H1 (cell line): ENCODE measurements around the gene ANKRD50. TPM values are rescaled to one million over a fixed set of nuclear protein-coding genes. Genes with fewer than 3 reads are reported as not detected.

Source experiments
- CTCF ChIA-PET: fragments of 300-600 bp; sonication (Branson Sonifier 250); formaldehyde crosslinking; loops from one replicate; lab custom pipeline; 2021; ENCODE audit not compliant: partially characterized antibody; lab: Charles Lee
- POLR2A ChIA-PET: fragments of 300-600 bp; sonication (Branson Sonifier 250); formaldehyde crosslinking; loops from one replicate; lab custom pipeline; 2021; ENCODE audit warnings: inconsistent platforms; ENCODE audit not compliant: partially characterized antibody; lab: Charles Lee
- DNase-seq, 2 experiments: peaks; one replicate each; pipeline versions ENCODE4 v3.0.0 to v3.0.0-alpha.2; 2010 to 2022; ENCODE audit warnings: low spot score in 2 of 2, low read depth in 1 of 2, mixed read lengths in 1 of 2
- FAIRE-seq: peaks from 2 replicates; lab custom pipeline; 2011; peaks lifted over from hg19 to GRCh38; lab: Jason Lieb, UNC
- H2AFZ ChIP-seq: 2 replicates; pipeline ENCODE4 v1.8.1; 2012; ENCODE audit warnings: low read length, inconsistent platforms
- H2AK5ac ChIP-seq: 2 replicates; pipeline ENCODE4 v1.6.1; 2013; ENCODE audit warnings: low read depth, low read length
- H2BK120ac ChIP-seq: replicated peaks from 2 replicates; pipeline ENCODE3; 2013; ENCODE audit warnings: low read depth, low read length, inconsistent platforms
- H2BK12ac ChIP-seq: 2 replicates; pipeline ENCODE4 v1.6.1; 2013; ENCODE audit warnings: low read depth, low read length
- H2BK15ac ChIP-seq: 2 replicates; pipeline ENCODE4 v1.6.1; 2013; ENCODE audit warnings: low read length
- H2BK20ac ChIP-seq: 2 replicates; pipeline ENCODE4 v1.6.1; 2013; ENCODE audit warnings: low read length
- H2BK5ac ChIP-seq: 2 replicates; pipeline ENCODE4 v1.6.1; 2013; ENCODE audit warnings: low read depth, low read length
- H3K14ac ChIP-seq: 2 replicates; pipeline ENCODE4 v1.6.1; 2013; ENCODE audit warnings: inconsistent platforms; ENCODE audit not compliant: insufficient read length
- H3K18ac ChIP-seq: 2 replicates; pipeline ENCODE4 v1.6.1; 2013; ENCODE audit warnings: low read length; ENCODE audit errors: extremely low read depth
- H3K23ac ChIP-seq: 2 replicates; pipeline ENCODE4 v1.6.1; 2013; ENCODE audit warnings: inconsistent platforms; ENCODE audit not compliant: insufficient read length
- H3K23me2 ChIP-seq: 2 replicates; pipeline ENCODE4 v1.6.1; 2013; ENCODE audit warnings: low read depth, low read length
- H3K27ac ChIP-seq: 2 replicates; pipeline ENCODE4 v1.6.1; 2011; ENCODE audit warnings: low read depth, low read length, inconsistent platforms
- H3K27me3 ChIP-seq, 4 experiments: replicated peaks in 1 of 4; 1 replicate in 1 of 4; 2 replicates in 3 of 4; pipeline versions ENCODE4 v1.6.1 to v1.8.1; 2011 to 2013; ENCODE audit warnings: low read length in 3 of 4, mild to moderate bottlenecking in 3 of 4, inconsistent platforms in 2 of 4, mixed read lengths in 2 of 4, moderate library complexity in 1 of 4; ENCODE audit not compliant: control insufficient read depth in 3 of 4, insufficient read depth in 3 of 4; ENCODE audit errors: extremely low read depth in 1 of 4
- H3K36me3 ChIP-seq, 4 experiments: 2 replicates each; pipeline versions ENCODE4 v1.6.1 to v1.8.1; 2011 to 2013; ENCODE audit warnings: mild to moderate bottlenecking in 4 of 4, low read length in 3 of 4, moderate library complexity in 2 of 4, control low read depth in 1 of 4, inconsistent platforms in 1 of 4; ENCODE audit not compliant: insufficient read depth in 4 of 4, control insufficient read depth in 2 of 4
- H3K4ac ChIP-seq: replicated peaks from 2 replicates; pipeline ENCODE3; 2013; ENCODE audit warnings: low read length, low read depth, mixed read lengths, inconsistent platforms; ENCODE audit not compliant: insufficient read length
- H3K4me1 ChIP-seq, 4 experiments: replicated peaks in 1 of 4; 1 replicate in 1 of 4; 2 replicates in 3 of 4; pipeline versions ENCODE4 v1.6.1 to v1.8.1; 2011 to 2013; ENCODE audit warnings: low read length in 3 of 4, inconsistent platforms in 2 of 4, mixed read lengths in 1 of 4; ENCODE audit not compliant: insufficient read depth in 4 of 4, control insufficient read depth in 3 of 4
- H3K4me2 ChIP-seq, 2 experiments: 2 replicates each; pipeline versions ENCODE4 v1.6.1 to v1.8.1; 2011 to 2013; ENCODE audit warnings: low read depth in 2 of 2, low read length in 2 of 2, control low read depth in 1 of 2, inconsistent platforms in 1 of 2, mild to moderate bottlenecking in 1 of 2; ENCODE audit not compliant: insufficient read depth in 1 of 2
- H3K4me3 ChIP-seq, 4 experiments: fragments of 200-600, 300-600 bp in 1 of 4; sonication (generic), shearing (Covaris generic), sonication (Bioruptor Twin) in 1 of 4; 2 replicates each; pipeline versions ENCODE4 v1.5.1 to v1.8.1; 2011 to 2016; ENCODE audit warnings: low read length in 4 of 4, low read depth in 3 of 4, control low read depth in 2 of 4, inconsistent platforms in 2 of 4, mild to moderate bottlenecking in 2 of 4, mixed read lengths in 1 of 4, moderate library complexity in 1 of 4; ENCODE audit not compliant: insufficient read depth in 2 of 4; ENCODE audit errors: extremely low read depth in 1 of 4
- H3K56ac ChIP-seq: replicated peaks from 2 replicates; pipeline ENCODE3; 2013; ENCODE audit warnings: low read depth, mild to moderate bottlenecking, mixed read lengths, low read length, inconsistent platforms; ENCODE audit not compliant: insufficient read length
- H3K79me1 ChIP-seq: 2 replicates; pipeline ENCODE4 v1.6.1; 2013; ENCODE audit warnings: low read depth, low read length, control low read depth
- H3K79me2 ChIP-seq, 2 experiments: 2 replicates each; pipeline versions ENCODE4 v1.6.1 to v1.8.1; 2012 to 2013; ENCODE audit warnings: low read length in 2 of 2, mild to moderate bottlenecking in 2 of 2, inconsistent platforms in 1 of 2; ENCODE audit not compliant: insufficient read depth in 2 of 2, control insufficient read depth in 1 of 2
- H3K9ac ChIP-seq, 4 experiments: replicated peaks in 1 of 4; 1 replicate in 1 of 4; 2 replicates in 3 of 4; pipeline versions ENCODE4 v1.6.1 to v1.8.1; 2011 to 2013; ENCODE audit warnings: low read depth in 3 of 4, low read length in 3 of 4, control low read depth in 2 of 4, mild to moderate bottlenecking in 2 of 4, moderate library complexity in 2 of 4, inconsistent platforms in 1 of 4; ENCODE audit errors: extremely low read depth in 1 of 4
- H3K9me3 ChIP-seq, 2 experiments: 2 replicates each; pipeline versions ENCODE4 v1.6.1 to v1.8.1; 2012 to 2013; ENCODE audit warnings: mild to moderate bottlenecking in 2 of 2, moderate library complexity in 2 of 2, control low read depth in 1 of 2, inconsistent platforms in 1 of 2, low read depth in 1 of 2, low read length in 1 of 2, mixed read lengths in 1 of 2; ENCODE audit not compliant: insufficient read depth in 2 of 2
- H4K20me1 ChIP-seq, 2 experiments: replicated peaks in 1 of 2; 2 replicates each; pipeline versions ENCODE3 to v1.8.1; 2011 to 2013; ENCODE audit warnings: inconsistent platforms in 2 of 2, low read length in 2 of 2, mild to moderate bottlenecking in 1 of 2; ENCODE audit not compliant: insufficient read depth in 2 of 2, control insufficient read depth in 1 of 2
- H4K5ac ChIP-seq: 2 replicates; pipeline ENCODE4 v1.6.1; 2013; ENCODE audit warnings: low read length, low read depth, mixed read lengths, inconsistent platforms; ENCODE audit not compliant: insufficient read length
- H4K8ac ChIP-seq: 2 replicates; pipeline ENCODE4 v1.8.0; 2013; ENCODE audit warnings: mild to moderate bottlenecking, moderate library complexity, low read length, inconsistent platforms; ENCODE audit not compliant: insufficient read depth; ENCODE audit errors: extremely low read depth
- H4K91ac ChIP-seq: replicated peaks from 2 replicates; pipeline ENCODE3; 2013; ENCODE audit warnings: low read length, mixed read lengths, inconsistent platforms; ENCODE audit not compliant: insufficient read length
- KDM4A ChIP-seq: IDR thresholded peaks from one replicate; pipeline ENCODE4 v1.7.1; 2012; ENCODE audit warnings: low read depth, mild to moderate bottlenecking, moderate library complexity, low read length, inconsistent platforms; ENCODE audit not compliant: severe bottlenecking
- TEAD4 ChIP-seq: IDR thresholded peaks from 2 replicates; pipeline ENCODE4 v1.6.1; 2012; ENCODE audit warnings: low read depth, low read length, inconsistent platforms, mixed read lengths
- ZNF274 ChIP-seq: IDR thresholded peaks from 2 replicates; pipeline ENCODE4 v1.7.0; 2012; ENCODE audit warnings: low read length, borderline replicate concordance; ENCODE audit errors: extremely low read depth
- WGBS, 2 experiments: shearing (Covaris generic) in 1 of 2; methylation state at CpG; one replicate each; pipeline versions ENCODE4 v1.1.6 to v1.1.7; 2013 to 2015; ENCODE audit warnings: low lambda C conversion rate in 2 of 2, mixed read lengths in 2 of 2, inconsistent platforms in 1 of 2, low coverage in 1 of 2, missing lambda C conversion rate in 1 of 2; ENCODE audit not compliant: insufficient replicate concordance in 2 of 2, insufficient coverage in 1 of 2, insufficient read length in 1 of 2; ENCODE audit errors: extremely low coverage in 1 of 2, missing lambda C conversion rate in 1 of 2; 5-methylcytosine and 5-hydroxymethylcytosine counted together
- polyA plus RNA-seq, 7 experiments: library from polyadenylated mRNA; depleted of rRNA in 3 of 7; stranded (reverse) in 5 of 7; unstranded in 2 of 7; fragments of >200 nt in 5 of 7; fragments of 200-250 nt in 2 of 7; gene quantifications; 1 replicate in 5 of 7; 2 replicates in 1 of 7; 4 replicates in 1 of 7; pipeline versions ENCODE4 v1.2.1 to v1.2.3, GENCODE V29; 2011 to 2013; ENCODE audit warnings: missing spikeins in 2 of 7, mixed read lengths in 2 of 7
- total RNA-seq: library from RNA; stranded (reverse); fragmentation: NEBNext Ultra II Directional; extraction: Animal tissue kit (Norgen Biotek cat#: 25700); gene quantifications from 2 replicates; pipeline ENCODE4 v1.2.1, GENCODE V29; 2021
- TF ChIP-seq, protein P1 (sequence below): IDR thresholded peaks from 2 replicates; pipeline ENCODE4 v1.6.1; 2012; ENCODE audit warnings: inconsistent platforms

The ANKRD50 gene
- total and polyA plus RNA-seq, 2 of the 8 experiments (the other 6 are each of a cell fraction or from before 2014, with no cell fraction given) = 8.5 to 25.0 TPM

DNA sequence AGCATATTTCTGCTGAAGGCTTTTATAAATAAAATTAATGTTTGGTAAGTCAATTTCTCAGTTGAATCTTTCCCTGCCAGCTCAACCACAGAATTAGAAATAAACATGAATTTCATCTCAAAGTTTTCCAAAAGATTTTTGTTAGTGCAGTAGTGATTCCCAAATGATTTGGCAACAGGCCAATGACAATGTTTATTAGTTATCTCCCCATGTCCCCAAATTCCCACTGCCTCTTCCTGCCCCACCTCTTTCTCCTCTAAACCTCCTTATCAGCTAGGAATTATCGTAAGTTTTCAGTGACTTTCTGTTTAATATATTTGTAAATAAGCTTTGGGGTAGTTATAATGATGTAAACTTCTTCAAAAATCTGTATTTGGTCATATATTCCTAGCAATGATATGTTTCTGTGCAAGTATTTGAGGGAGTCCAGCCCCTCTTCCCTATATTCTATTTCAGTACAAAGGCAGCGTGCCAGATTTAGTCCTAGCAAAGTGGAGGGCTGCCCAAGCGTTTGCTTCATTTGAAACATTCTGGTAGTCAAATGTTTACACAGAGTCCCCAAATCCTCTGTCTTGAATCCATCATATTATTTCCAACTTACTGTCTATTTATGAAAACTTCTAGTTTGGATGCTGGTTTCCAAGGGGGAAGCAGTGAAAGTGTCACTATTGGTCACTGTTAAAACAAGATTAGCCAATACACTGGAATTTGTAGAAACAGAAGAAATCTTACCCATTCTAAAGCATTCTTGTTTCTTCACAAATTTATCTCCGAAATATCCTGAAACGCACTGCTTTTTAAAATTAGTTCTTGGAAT, 33.7 kb upstream of the ANKRD50 start:
- no peaks in the 10 kb centered on the region for H3K79me2 ChIP-seq
- H3K14ac ChIP-seq = no peak overlapping the region
- H2BK15ac ChIP-seq = no peak overlapping the region
- no peaks in the 10 kb centered on the region for H3K36me3 ChIP-seq
- H3K23ac ChIP-seq = no peak overlapping the region
- TF ChIP-seq TEAD4 (no peak), KDM4A (no peak), ZNF274 (no peak)
- TF ChIP-seq, protein P1, sequence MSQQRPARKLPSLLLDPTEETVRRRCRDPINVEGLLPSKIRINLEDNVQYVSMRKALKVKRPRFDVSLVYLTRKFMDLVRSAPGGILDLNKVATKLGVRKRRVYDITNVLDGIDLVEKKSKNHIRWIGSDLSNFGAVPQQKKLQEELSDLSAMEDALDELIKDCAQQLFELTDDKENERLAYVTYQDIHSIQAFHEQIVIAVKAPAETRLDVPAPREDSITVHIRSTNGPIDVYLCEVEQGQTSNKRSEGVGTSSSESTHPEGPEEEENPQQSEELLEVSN = no peak
- H2BK5ac ChIP-seq = no peak overlapping the region
- no peak overlapping the region for H4K5ac ChIP-seq
- no peak overlapping the region for H2BK20ac ChIP-seq
- no peak overlapping the region for H2BK12ac ChIP-seq
- H3K4me3 ChIP-seq = no peak overlapping the region
- no peak overlapping the region for H3K18ac ChIP-seq
- H3K23me2 ChIP-seq = no peaks in the 10 kb centered on the region
- H3K4ac ChIP-seq = no peak overlapping the region
- H2AK5ac ChIP-seq = no peak overlapping the region
- no peak overlapping the region for H3K9ac ChIP-seq
- no peak overlapping the region for H2AFZ ChIP-seq
- peaks cover 0 to 2% (median 0%) of the 10 kb centered on the region in 4 experiments; a peak in 1 of 7 replicates for H3K27me3 ChIP-seq
- no peaks in the 10 kb centered on the region for H3K4me1 ChIP-seq
- DNase-seq = no peak
- no peaks in the 10 kb centered on the region for H4K20me1 ChIP-seq
- H2BK120ac ChIP-seq = no peak overlapping the region
- H3K79me1 ChIP-seq = no peaks in the 10 kb centered on the region
- WGBS, 2 experiments = 92% methylated on average over 5 of the region's 5 CpGs; no CpG with 5 or more reads in 1 of the 2 experiments
- H4K8ac ChIP-seq = no peak overlapping the region
- ChIA-PET POLR2A (no interaction called here), CTCF (no interaction called here)
- no peak for FAIRE-seq
- H3K4me2 ChIP-seq = no peak overlapping the region
- no peak overlapping the region for H4K91ac ChIP-seq
- H3K56ac ChIP-seq = no peak overlapping the region
- H3K27ac ChIP-seq = no peak overlapping the region
- no peaks in the 10 kb centered on the region for H3K9me3 ChIP-seq
